ENCODE measurements around the gene APLNR. TPM values are rescaled to one million over a fixed set of nuclear protein-coding genes. Genes with fewer than 3 reads are reported as not detected.

APLNR gene
- total RNA-seq, 1 donor from 2014 or later = 16.6 TPM

DNA sequence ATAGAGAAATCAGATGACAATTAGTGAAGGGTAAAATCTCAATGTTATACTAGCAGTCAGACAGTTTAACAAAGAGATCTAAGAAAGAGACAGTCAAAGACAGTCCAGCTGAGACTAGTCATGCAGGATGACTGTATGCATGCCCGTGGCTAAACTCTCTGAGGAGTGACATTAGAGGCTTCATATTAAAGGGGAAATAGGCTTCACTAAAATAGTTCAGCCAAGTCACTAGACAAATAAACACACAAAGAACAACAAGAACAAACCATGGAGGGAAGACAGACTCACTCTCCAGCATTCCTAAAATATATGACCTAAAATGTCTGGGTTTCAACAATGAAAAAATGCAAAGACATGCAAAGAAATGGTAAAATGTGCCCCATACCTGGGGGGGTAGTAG is 18.6 kb upstream of the APLNR start:
- no peak for DNase-seq (ENCODE audit: low spot score)
- intact Hi-C loops (cut with DNase I) = no loop called here

- intact Hi-C loops (cut with DNase I) = no loop called here
- no peak for DNase-seq (ENCODE audit: low spot score)
Measured at GRCh38 chr11:57254631-57255030, 17.6 kb upstream of the APLNR start.

- intact Hi-C loops (cut with DNase I) = loop anchor here (1.0 kb wide), 1 partner anchor 410 kb away; no protein-coding TSS in a partner anchor
Measured at GRCh38 chr11:57251491-57252104, 14.5 kb upstream of the APLNR start.

GRCh38 chr11:57251037-57251436 is 14.0 kb upstream of the APLNR start:
- intact Hi-C loops (cut with DNase I) = loop anchor here (1.0 kb wide), 1 partner anchor 410 kb away; no protein-coding TSS in a partner anchor
- no peak for DNase-seq (ENCODE audit: low spot score)

More at GRCh38 chr11:57251491-57252104, 14.5 kb upstream of the APLNR start:
- no peak for DNase-seq (ENCODE audit: low spot score)

- DNase-seq (ENCODE audit: low spot score) = no peak
Measured at GRCh38 chr11:57249384-57250319, 12.6 kb upstream of the APLNR start.

GRCh38 chr11:57248780-57249383 is 11.8 kb upstream of the APLNR start:
- DNase-seq (ENCODE audit: low spot score) = no peak
- intact Hi-C loops (cut with DNase I) = loop anchor here (2.0 kb wide), 2 partner anchors 44 to 132 kb away; no protein-coding TSS in a partner anchor

More at GRCh38 chr11:57249384-57250319, 12.6 kb upstream of the APLNR start:
- intact Hi-C loops (cut with DNase I) = loop anchor here (1.0 to 2.0 kb wide), 3 partner anchors 45 to 133 kb away; no protein-coding TSS in a partner anchor

DNA sequence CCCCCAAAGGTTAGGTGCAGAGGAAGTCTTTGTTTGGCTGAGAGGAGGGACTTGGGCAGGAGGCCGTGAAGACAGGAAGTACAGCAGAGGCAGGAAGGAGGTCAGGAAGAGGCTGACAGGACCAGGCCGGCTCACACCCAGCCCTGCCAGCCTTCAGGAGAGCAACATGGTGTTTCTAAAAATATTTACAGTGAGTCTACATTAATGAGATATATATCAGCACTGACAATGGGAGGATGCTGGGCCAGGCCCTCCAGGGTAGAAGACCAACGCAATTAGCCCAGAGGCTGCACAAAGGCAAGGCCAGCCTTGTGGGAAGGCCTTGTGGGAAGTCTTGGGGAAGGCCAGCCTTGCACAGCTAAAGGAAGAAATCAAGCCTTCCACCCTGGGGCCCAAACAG is 7.9 kb upstream of the APLNR start:
- peak; percentile 82 for DNase-seq (ENCODE audit: low spot score)
- intact Hi-C loops (cut with DNase I) = no loop called here

GRCh38 chr11:57241353-57241972 is 4.4 kb upstream of the APLNR start:
- no peak for DNase-seq (ENCODE audit: low spot score)
- intact Hi-C loops (cut with DNase I) = no loop called here

GRCh38 chr11:57240757-57241156 is 3.7 kb upstream of the APLNR start:
- intact Hi-C loops (cut with DNase I) = no loop called here
- no peak for DNase-seq (ENCODE audit: low spot score)

DNA sequence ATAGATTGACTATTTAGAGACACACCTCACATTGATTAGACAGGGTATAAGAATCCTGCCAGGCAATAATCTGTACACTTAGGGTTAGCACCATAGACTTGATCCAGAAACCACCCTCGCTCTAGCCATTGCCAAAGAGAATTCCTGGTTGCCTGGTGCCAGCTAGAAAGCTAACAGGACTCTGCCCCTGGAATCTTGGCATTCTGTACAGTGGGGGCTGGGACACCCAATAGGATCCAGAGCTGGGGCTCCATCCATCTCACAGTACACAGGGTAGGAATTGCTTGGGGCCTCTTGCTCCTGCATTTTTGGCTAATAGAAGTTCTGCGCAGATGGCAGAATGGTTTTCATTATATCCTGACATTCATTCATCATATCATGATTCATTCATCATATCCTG is 3.0 kb upstream of the APLNR start:
- intact Hi-C loops (cut with DNase I) = no loop called here
- DNase-seq (ENCODE audit: low spot score) = no peak

GRCh38 chr11:57239348-57239747 is 2.3 kb upstream of the APLNR start:
- no peak for DNase-seq (ENCODE audit: low spot score)
- intact Hi-C loops (cut with DNase I) = no loop called here

DNA sequence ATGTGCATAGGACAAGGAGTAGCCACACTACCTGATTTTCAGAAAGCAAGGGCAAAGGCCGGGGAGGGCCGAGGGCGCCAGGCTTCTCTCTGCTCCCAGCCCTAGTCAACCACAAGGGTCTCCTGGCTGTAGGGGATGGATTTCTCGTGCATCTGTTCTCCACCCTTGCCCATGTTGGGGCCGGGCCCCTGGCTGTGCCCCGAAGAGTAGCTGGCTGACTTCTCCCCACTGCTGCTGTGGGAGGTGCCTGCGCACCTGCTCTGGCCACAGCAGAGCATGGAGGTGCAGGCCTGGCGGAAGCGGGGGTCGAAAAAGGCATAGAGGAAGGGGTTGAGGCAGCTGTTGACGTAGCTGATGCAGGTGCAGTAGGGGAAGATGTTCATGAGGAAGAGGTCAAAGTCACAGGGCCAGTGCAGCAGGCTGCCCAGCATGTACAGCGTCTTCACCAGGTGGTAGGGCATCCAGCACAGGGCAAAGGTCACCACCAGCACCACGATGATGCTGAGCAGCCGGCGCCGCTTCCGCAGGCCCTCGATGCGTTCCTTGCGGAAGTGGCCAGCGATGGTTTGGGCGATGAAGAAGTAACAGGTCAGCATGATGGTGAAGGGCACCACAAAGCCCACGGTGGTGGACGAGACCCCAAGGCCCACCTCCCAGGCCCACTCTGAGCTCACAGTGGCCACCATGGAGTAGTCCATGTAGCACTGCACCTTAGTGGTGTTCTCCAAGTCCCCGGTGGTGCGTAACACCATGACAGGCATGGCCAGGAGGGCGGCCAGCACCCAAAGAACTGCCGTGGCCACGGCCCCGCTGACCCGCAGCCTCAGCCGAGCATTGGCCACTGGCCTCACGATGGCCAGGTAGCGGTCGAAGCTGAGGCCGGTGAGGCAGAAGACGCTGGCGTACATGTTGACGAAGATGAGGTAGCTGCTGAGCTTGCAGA is 1.0 kb downstream of the APLNR start:
- DNase-seq (ENCODE audit: low spot score) = no peak
- intact Hi-C loops (cut with DNase I) = no loop called here

- DNase-seq (ENCODE audit: low spot score) = no peak
- intact Hi-C loops (cut with DNase I) = no loop called here
Measured at GRCh38 chr11:57233702-57234101, 3.3 kb downstream of the APLNR start.

DNA sequence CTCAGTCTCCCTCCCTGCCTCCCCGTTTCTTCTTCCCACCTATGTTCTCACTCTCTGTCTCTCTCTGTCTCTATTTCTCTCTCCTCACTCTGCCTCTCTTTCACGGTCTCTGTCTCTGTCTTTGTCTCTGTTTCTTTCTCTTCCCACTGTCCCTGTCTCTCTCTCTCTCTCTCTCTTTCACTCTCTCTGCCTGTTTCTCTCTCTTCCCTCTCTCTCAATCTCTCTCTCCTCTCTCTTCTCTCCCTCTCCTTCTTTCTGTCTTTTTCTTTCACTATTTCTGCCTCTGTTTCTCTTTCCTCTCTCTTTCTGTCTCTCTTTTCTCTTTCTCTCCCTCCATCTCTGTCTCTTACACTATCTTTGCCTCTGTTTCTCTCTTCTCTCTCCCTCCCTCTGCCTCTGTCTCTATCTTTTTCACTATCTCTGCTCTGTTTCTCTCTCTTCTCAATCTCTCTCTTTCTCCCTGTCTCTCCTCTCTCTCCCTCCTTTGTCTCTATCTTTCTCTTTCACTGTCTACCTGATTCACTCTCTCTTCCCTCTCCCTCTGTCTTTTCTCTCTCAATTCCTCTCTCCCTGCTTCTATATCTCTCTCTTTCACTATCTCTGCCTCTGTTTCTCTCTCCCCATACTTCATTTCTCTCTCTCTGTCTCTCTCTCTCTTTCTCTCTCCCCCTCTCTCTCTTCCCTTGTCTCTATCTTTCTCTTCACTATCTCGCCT is 5.4 kb downstream of the APLNR start:
- intact Hi-C loops (cut with DNase I) = loop anchor here (2.0 kb wide), 1 partner anchor 29 kb away; no protein-coding TSS in a partner anchor
- DNase-seq (ENCODE audit: low spot score) = no peak

DNA sequence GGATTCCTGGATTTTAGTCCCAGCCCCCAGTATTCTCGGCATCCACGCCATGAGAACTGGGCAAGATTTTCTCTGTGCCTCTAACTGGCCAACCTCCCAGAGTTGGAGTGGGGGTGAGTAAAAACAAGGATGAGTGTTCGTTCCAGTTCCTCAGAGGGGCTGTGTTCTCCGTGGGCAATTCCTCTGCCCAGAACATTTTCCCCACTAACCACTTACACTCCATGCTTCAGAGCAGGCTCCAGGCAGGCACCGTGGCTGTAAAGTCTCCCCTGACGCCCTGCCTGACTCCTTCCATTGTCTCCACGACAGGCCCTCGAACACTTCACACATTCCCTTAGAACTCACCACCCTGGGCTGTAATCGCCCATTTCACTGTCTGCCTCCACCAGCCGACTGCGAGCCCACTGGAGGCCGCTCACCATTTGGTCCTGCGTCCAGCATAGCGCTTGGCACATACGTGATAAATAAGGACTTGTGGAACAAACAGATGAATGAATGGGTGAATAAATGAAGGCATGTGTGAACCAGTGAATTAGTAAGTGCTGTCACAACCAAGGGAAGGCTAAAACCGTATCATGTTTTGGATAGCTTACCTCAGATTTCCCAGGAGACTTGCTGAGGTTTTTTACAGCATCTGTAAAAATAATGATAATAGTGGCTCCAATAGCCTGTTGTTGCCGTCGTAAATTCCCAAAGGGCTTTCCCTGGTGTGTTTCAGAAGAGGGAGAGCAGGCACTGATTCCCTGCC is 6.1 kb downstream of the APLNR start:
- no peak for DNase-seq (ENCODE audit: low spot score)
- intact Hi-C loops (cut with DNase I) = loop anchor here (2.0 kb wide), 1 partner anchor 28 kb away; no protein-coding TSS in a partner anchor

DNA sequence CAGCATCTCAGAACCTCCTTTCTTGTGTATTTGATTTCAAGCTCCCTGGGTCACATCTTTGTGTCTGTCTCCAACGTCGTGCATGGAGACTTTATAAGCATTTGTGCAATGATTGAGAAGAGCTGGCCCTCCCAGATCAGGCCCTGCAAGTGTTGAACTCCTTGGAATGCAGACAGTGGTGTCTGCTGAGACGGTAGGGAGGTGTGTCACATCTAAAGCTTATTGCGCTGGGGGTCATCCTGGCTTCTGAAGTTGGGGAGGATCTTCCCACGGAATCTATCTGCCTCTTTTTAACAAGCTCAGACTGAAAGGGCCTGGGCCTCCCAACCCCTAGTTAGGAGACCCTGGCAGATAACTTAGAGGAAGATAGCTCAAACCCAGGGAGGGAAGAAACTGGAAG is 6.7 kb downstream of the APLNR start:
- DNase-seq (ENCODE audit: low spot score) = no peak
- intact Hi-C loops (cut with DNase I) = loop anchor here (2.0 kb wide), 1 partner anchor 28 kb away; no protein-coding TSS in a partner anchor

DNA sequence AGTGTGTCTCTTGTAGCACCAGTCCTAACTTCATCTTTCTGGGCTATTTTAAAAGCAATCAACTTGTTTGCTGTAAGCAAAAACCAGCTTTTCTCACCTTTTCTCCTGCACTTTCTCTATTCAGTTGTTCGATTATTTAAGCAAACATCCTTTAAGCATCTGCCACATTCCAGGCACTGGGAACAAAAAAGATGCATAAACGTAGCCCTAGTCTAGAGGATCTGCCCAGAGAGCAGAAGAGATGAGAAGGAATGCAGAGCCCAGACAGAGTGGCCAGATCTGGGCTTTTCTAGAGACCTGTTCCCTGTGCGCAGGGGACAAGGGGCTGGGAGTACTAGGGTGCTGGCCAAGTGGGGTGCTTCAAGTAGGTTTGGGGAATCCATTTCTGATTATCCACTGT is 8.4 kb downstream of the APLNR start:
- intact Hi-C loops (cut with DNase I) = no loop called here
- DNase-seq (ENCODE audit: low spot score) = no peak
